GM12892 (cell line): Measurements from ENCODE around the gene MASP1.

Experiments
- POLR2A ChIP-seq: IDR thresholded peaks from 2 replicates; pipeline ENCODE4 v1.6.1; 2011; ENCODE audit warnings: low read depth, low read length, control low read depth
- POLR2AphosphoS5 ChIP-seq: IDR thresholded peaks from 2 replicates; pipeline ENCODE4 v1.6.1; 2011; ENCODE audit warnings: low read depth, low read length, control low read depth
- TAF1 ChIP-seq: IDR thresholded peaks from 2 replicates; pipeline ENCODE4 v1.6.1; 2011; ENCODE audit warnings: low read depth, mild to moderate bottlenecking, control low read depth, low read length, borderline replicate concordance

DNA sequence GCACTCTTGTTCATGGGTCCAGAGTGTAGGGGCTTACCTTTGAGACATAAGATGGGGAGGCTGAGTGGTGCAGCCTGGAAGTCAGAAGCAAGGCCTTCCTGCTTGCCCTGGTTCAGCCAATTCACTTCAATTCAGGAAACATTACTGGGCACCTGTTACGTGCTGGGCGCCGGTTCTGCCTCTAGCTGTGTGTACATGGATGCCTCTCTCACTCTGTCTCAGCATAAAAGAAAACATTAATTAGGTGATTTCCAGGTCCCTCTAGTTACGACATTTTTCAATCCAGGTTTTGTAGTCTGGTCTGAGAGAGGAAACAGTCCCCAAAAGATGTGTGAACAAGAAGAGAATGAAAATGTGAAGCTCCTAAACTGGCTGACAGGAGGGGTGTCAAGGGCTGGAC is 93.0 kb downstream of the MASP1 start:
- TF ChIP-seq POLR2A (no peak), POLR2AphosphoS5 (no peak), TAF1 (no peak)
